Measurements from ENCODE around the gene GATD1. TPM values are rescaled to one million over a fixed set of nuclear protein-coding genes. Genes with fewer than 3 reads are reported as not detected.

The GATD1 gene
- total RNA-seq, 2 experiments from 2014 or later, result 109 to 117 TPM

DNA sequence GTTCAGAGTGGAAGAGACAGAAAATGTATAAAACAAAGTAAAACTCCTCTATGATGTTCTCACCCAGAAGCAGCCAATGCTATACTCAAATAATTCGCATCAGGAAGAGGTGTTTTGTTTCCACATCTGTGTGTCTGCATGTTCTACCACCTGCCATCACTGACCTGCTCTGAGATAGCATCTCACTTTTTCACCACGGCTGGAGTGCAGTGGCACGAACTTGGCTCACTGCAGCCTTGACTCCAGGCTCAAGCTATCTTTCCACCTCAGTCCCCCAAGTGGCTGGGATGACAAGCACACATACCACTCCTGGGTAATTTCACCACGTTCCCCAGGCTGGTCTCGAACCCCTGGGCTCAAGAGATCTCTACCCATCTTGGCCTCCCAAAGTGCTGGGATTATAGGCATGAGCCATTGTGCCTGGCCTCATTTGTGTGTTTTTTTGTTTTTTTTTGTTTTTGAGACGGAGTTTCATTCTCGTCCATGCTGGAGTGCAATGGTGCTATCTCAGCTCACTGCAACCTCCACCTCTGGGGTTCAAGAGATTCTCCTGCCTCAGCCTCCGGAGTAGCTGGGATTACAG is 15.7 kb downstream of the GATD1 start:
- TF ChIP-seq EZH2phosphoT487 (IDR thresholded peaks at IDR 0.05; ENCODE audit: borderline replicate concordance, low read depth, low read length), result no peak
- TF ChIP-seq, protein P1, sequence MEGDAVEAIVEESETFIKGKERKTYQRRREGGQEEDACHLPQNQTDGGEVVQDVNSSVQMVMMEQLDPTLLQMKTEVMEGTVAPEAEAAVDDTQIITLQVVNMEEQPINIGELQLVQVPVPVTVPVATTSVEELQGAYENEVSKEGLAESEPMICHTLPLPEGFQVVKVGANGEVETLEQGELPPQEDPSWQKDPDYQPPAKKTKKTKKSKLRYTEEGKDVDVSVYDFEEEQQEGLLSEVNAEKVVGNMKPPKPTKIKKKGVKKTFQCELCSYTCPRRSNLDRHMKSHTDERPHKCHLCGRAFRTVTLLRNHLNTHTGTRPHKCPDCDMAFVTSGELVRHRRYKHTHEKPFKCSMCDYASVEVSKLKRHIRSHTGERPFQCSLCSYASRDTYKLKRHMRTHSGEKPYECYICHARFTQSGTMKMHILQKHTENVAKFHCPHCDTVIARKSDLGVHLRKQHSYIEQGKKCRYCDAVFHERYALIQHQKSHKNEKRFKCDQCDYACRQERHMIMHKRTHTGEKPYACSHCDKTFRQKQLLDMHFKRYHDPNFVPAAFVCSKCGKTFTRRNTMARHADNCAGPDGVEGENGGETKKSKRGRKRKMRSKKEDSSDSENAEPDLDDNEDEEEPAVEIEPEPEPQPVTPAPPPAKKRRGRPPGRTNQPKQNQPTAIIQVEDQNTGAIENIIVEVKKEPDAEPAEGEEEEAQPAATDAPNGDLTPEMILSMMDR (conservative IDR thresholded peaks at IDR 0.05; ENCODE audit: low read length), result no peak
- Histone ChIP-seq H2AFZ (ENCODE audit: low read length) (no peak overlapping the region), H3K79me2 (ENCODE audit: insufficient read depth, low read depth, low read length) (no peaks in the 10 kb centered on the region), H3K4me3 (ENCODE audit: low read depth, low read length, poor library complexity, severe bottlenecking) (no peak overlapping the region), H3K36me3 (ENCODE audit: insufficient read depth, low read length) (peaks cover 98% of the 10 kb centered on the region), H3K9me3 (ENCODE audit: low read length) (no peaks in the 10 kb centered on the region), H3K4me2 (ENCODE audit: low read length) (no peak overlapping the region), H3K9me2 (ENCODE audit: insufficient read depth, low read length) (no peaks in the 10 kb centered on the region), H4K20me1 (ENCODE audit: insufficient read depth, low read length) (peaks cover 4% of the 10 kb centered on the region; the same call in 1 of the 2 replicates), H3K4me1 (ENCODE audit: insufficient read depth, low read length, poor library complexity, severe bottlenecking) (no peaks in the 10 kb centered on the region), H3K27ac (ENCODE audit: low read depth, low read length, poor library complexity, severe bottlenecking) (no peak overlapping the region)
- no peak for DNase-seq (ENCODE audit: low spot score)
- POLR2A ChIA-PET, result no interaction called here
- CTCF ChIA-PET (ENCODE audit: unreplicated experiment), result no interaction called here
- BruUV-seq (replicated peaks), result no TSS peak
- intact Hi-C loops (cut with micrococcal nuclease; ENCODE audit: unreplicated experiment), result no loop called here

DNA sequence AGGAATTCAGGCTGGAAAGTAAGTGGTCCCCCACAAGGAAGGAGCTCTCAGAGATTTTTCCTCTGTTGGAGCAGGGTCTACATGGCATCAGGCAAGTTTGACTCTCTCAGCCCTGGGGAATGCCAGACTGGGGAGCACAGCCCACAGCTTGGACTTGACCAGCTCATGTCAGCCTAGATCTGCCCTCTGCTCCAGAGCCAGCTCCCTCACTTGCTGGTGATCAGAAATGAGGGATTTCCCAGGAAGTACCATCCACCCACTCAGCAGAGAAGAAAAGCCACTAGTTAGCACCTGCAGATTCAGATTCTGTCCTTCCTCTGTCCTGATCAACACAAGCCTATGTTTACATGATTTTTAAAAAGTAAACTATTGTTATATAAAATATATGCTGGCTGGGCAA is 17.1 kb downstream of the GATD1 start:
- TF ChIP-seq, protein P1 (conservative IDR thresholded peaks at IDR 0.05; ENCODE audit: low read length), result no peak
- no peak for TF ChIP-seq EZH2phosphoT487 (IDR thresholded peaks at IDR 0.05; ENCODE audit: borderline replicate concordance, low read depth, low read length)
- Histone ChIP-seq H3K9me2 (ENCODE audit: insufficient read depth, low read length) (no peaks in the 10 kb centered on the region), H3K4me2 (ENCODE audit: low read length) (no peak overlapping the region), H2AFZ (ENCODE audit: low read length) (no peak overlapping the region), H3K27ac (ENCODE audit: low read depth, low read length, poor library complexity, severe bottlenecking) (no peak overlapping the region), H3K4me3 (ENCODE audit: low read depth, low read length, poor library complexity, severe bottlenecking) (no peak overlapping the region), H3K36me3 (ENCODE audit: insufficient read depth, low read length) (peaks cover 98% of the 10 kb centered on the region), H3K9me3 (ENCODE audit: low read length) (no peaks in the 10 kb centered on the region), H3K79me2 (ENCODE audit: insufficient read depth, low read depth, low read length) (peaks cover 12% of the 10 kb centered on the region), H4K20me1 (ENCODE audit: insufficient read depth, low read length) (peaks cover 4% of the 10 kb centered on the region; the same call in 1 of the 2 replicates), H3K4me1 (ENCODE audit: insufficient read depth, low read length, poor library complexity, severe bottlenecking) (no peaks in the 10 kb centered on the region)
- ChIA-PET POLR2A (interaction anchor here (1.0 kb wide), 1 partner anchor 12 kb away, joined by 3 read pairs; no protein-coding TSS in a partner anchor), CTCF (ENCODE audit: unreplicated experiment) (no interaction called here)
- intact Hi-C loops (cut with micrococcal nuclease; ENCODE audit: unreplicated experiment), result no loop called here
- no TSS peak for BruUV-seq (replicated peaks)
- DNase-seq (ENCODE audit: low spot score), result no peak

DNA sequence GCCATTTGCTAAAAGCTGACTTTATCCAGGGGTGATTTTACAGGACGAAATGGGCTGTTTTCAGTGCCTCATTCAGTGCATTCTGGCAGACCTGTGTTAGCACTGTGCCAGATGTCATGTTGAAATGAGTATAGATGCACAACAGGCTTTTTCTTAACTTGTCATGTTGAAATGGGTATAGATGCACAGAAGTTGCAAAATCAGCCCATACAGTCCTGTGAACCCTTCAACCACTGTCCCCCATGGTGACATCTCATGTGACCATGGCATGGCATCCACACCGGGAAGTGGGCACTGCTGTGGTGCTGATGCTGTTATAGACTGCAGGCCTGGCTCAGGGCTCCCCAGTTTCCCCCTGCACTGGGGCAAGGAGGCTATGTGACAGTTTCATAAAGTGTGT is 27.6 kb downstream of the GATD1 start:
- Histone ChIP-seq H3K9me2 (ENCODE audit: insufficient read depth, low read length) (no peaks in the 10 kb centered on the region), H3K4me3 (ENCODE audit: low read depth, low read length, poor library complexity, severe bottlenecking) (peak overlapping the region; percentile 93), H3K9me3 (ENCODE audit: low read length) (no peaks in the 10 kb centered on the region), H4K20me1 (ENCODE audit: insufficient read depth, low read length) (peaks cover 6% of the 10 kb centered on the region; the same call in 1 of the 2 replicates), H3K79me2 (ENCODE audit: insufficient read depth, low read depth, low read length) (peaks cover 68% of the 10 kb centered on the region), H3K4me1 (ENCODE audit: insufficient read depth, low read length, poor library complexity, severe bottlenecking) (peaks cover 22% of the 10 kb centered on the region), H3K27ac (ENCODE audit: low read depth, low read length, poor library complexity, severe bottlenecking) (no peak overlapping the region), H3K4me2 (ENCODE audit: low read length) (peak overlapping the region; percentile 97), H2AFZ (ENCODE audit: low read length) (no peak overlapping the region), H3K36me3 (ENCODE audit: insufficient read depth, low read length) (peaks cover 31% of the 10 kb centered on the region)
- intact Hi-C loops (cut with micrococcal nuclease; ENCODE audit: unreplicated experiment), result loop anchor here (5.0 kb wide), 1 partner anchor 48 kb away; the partner anchor contains the start of gene SLC25A22
- no peak for DNase-seq (ENCODE audit: low spot score)
- BruUV-seq (replicated peaks), result no TSS peak
- TF ChIP-seq EZH2phosphoT487 (IDR thresholded peaks at IDR 0.05; ENCODE audit: borderline replicate concordance, low read depth, low read length), result no peak
- TF ChIP-seq, protein P1 (conservative IDR thresholded peaks at IDR 0.05; ENCODE audit: low read length), result no peak
- ChIA-PET CTCF (ENCODE audit: unreplicated experiment) (interaction anchor here (1.4 kb wide), 1 partner anchor 14 kb away, joined by 4 read pairs; no protein-coding TSS in a partner anchor), POLR2A (interaction anchor here (0.6 kb wide), 1 partner anchor 16 kb away, joined by 3 read pairs; no protein-coding TSS in a partner anchor)
